Stimulated activated effector memory CD8-positive, alpha-beta T cell treated with anti-CD3 and anti-CD28 coated beads, Interleukin-12 subunit alpha, Interleukin-12 subunit beta, amount 100 ng/mL, for 72 hours (primary cell): ENCODE measurements around the gene LIPG.
"Not testable (repeated sequence)": the region's sequence is repeated elsewhere in the genome, so short reads cannot be mapped to it uniquely, and the experiment has no call there.

ENCODE experiments used
- ATAC-seq: fragments of 150-1000 bp; cut with Tn5 transposase; 2 replicates; pipeline ENCODE4 v1.10.0; 2021
- DNase-seq, 2 donors: peaks; one replicate each; pipeline ENCODE4 v3.0.0; 2021 to 2022; ENCODE audit warnings: low spot score in 2 of 2
- H3K27ac Mint-ChIP-seq: one replicate; pipeline ENCODE4 v1.8.0; 2022; ENCODE audit warnings: mild to moderate bottlenecking, mixed read lengths
- H3K36me3 Mint-ChIP-seq: one replicate; pipeline ENCODE4 v1.8.0; 2022; ENCODE audit warnings: mild to moderate bottlenecking, mixed read lengths
- H3K4me1 Mint-ChIP-seq: one replicate; pipeline ENCODE4 v1.8.0; 2022; ENCODE audit warnings: mixed read lengths
- H3K4me3 Mint-ChIP-seq: one replicate; pipeline ENCODE4 v1.8.0; 2022; ENCODE audit warnings: mild to moderate bottlenecking, mixed read lengths
- H3K9me3 Mint-ChIP-seq: one replicate; pipeline ENCODE4 v1.8.0; 2022; ENCODE audit warnings: mixed read lengths

LIPG gene

GRCh38 chr18:49561289-49562193, at the start of gene LIPG:
Gene LIPG, plus strand, starts transcription at chr18:49562057. Its CDS starts 252 bp downstream, at chr18:49562309.
- no peaks in the 10 kb centered on the region for H3K9me3 Mint-ChIP-seq
- H3K36me3 Mint-ChIP-seq, result no peaks in the 10 kb centered on the region
- peaks cover 36% of the 10 kb centered on the region for H3K4me1 Mint-ChIP-seq
- DNase-seq, result peak; percentile 10 to 59
- H3K27ac Mint-ChIP-seq, result no peak within 1 kb of the TSS
- H3K4me3 Mint-ChIP-seq, result peak within 1 kb of the TSS; percentile 74
- peak; percentile 81 for ATAC-seq

GRCh38 chr18:49512876-49513275, 49.0 kb upstream of the LIPG start:
- not testable (repeated sequence) for H3K36me3 Mint-ChIP-seq, H3K4me3 Mint-ChIP-seq, H3K4me1 Mint-ChIP-seq, ATAC-seq, H3K9me3 Mint-ChIP-seq, H3K27ac Mint-ChIP-seq, DNase-seq

DNA sequence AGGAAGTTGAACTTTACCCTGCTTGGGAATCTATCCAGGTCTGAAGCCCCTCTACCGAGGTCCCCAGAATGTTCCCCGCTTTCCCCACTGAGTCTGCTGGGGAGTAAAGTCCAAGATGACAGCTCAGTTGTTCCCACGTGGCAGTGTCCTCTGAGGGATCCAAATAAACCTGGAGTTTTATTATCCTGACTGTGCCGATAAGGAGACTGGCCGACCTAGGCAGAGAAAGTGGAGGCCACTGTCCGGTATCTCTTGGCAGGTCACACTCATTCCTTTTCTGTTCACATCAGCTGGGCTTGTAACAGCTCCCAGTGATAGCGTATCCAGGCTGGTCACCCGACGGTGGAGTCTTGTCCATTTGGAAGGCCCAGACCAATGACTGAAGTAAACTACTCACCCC, 47.3 kb upstream of the LIPG start:
- no peaks in the 10 kb centered on the region for H3K36me3 Mint-ChIP-seq
- no peaks in the 10 kb centered on the region for H3K9me3 Mint-ChIP-seq

GRCh38 chr18:49515003-49515402, 46.9 kb upstream of the LIPG start:
- H3K4me3 Mint-ChIP-seq, H3K27ac Mint-ChIP-seq, ATAC-seq, H3K36me3 Mint-ChIP-seq, DNase-seq, H3K9me3 Mint-ChIP-seq, H3K4me1 Mint-ChIP-seq: not testable (repeated sequence)

More for the DNA sequence above, 47.3 kb upstream of the LIPG start:
- Mint-ChIP-seq H3K4me1 (no peaks in the 10 kb centered on the region), H3K27ac (no peak overlapping the region), H3K4me3 (no peak overlapping the region)
- no peak for DNase-seq
- no peak for ATAC-seq

- Mint-ChIP-seq H3K4me1 (no peaks in the 10 kb centered on the region), H3K36me3 (no peaks in the 10 kb centered on the region), H3K4me3 (no peak overlapping the region), H3K27ac (no peak overlapping the region), H3K9me3 (no peaks in the 10 kb centered on the region)
- DNase-seq (no peak), ATAC-seq (no peak)
These were observed 46.3 kb upstream of the LIPG start for GRCh38 chr18:49515516-49515915.

DNA sequence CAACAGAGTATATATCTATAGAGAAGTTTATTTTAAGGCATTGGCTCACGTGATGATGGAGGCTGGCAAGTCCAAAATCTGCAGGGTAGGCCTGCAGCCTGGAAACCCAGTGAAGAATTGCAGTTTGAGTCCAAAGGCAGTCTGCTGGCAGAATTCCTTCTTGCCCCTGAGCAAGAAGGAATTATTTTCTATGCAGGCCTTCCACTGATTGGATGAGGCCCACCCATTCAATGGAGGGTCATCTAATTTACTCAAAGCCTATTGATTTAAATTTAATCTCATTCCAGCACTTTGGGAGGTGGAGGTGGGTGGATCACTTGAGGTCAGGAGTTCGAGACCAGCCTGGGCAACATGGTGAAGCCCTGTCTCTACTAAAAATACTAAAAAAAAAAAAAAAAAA, 44.4 kb upstream of the LIPG start:
- no peak overlapping the region for H3K4me3 Mint-ChIP-seq
- ATAC-seq (no peak), DNase-seq (no peak)
- no peak overlapping the region for H3K27ac Mint-ChIP-seq
- H3K36me3 Mint-ChIP-seq, result no peaks in the 10 kb centered on the region
- no peaks in the 10 kb centered on the region for H3K9me3 Mint-ChIP-seq
- no peaks in the 10 kb centered on the region for H3K4me1 Mint-ChIP-seq

- Mint-ChIP-seq H3K36me3 (no peaks in the 10 kb centered on the region), H3K27ac (no peak overlapping the region), H3K9me3 (no peaks in the 10 kb centered on the region), H3K4me3 (no peak overlapping the region), H3K4me1 (no peaks in the 10 kb centered on the region)
- DNase-seq (no peak), ATAC-seq (no peak)
These were observed 42.5 kb upstream of the LIPG start for GRCh38 chr18:49519101-49519971.

GRCh38 chr18:49520661-49521145, 41.2 kb upstream of the LIPG start:
- no peak overlapping the region for H3K4me3 Mint-ChIP-seq
- H3K36me3 Mint-ChIP-seq, result no peaks in the 10 kb centered on the region
- no peaks in the 10 kb centered on the region for H3K9me3 Mint-ChIP-seq
- H3K4me1 Mint-ChIP-seq, result no peaks in the 10 kb centered on the region
- no peak overlapping the region for H3K27ac Mint-ChIP-seq
- ATAC-seq, result no peak
- DNase-seq, result no peak

GRCh38 chr18:49521216-49521835, 40.5 kb upstream of the LIPG start:
- no peak overlapping the region for H3K27ac Mint-ChIP-seq
- no peaks in the 10 kb centered on the region for H3K36me3 Mint-ChIP-seq
- DNase-seq (no peak), ATAC-seq (no peak)
- no peak overlapping the region for H3K4me3 Mint-ChIP-seq
- no peaks in the 10 kb centered on the region for H3K4me1 Mint-ChIP-seq
- no peaks in the 10 kb centered on the region for H3K9me3 Mint-ChIP-seq

- H3K27ac Mint-ChIP-seq, H3K9me3 Mint-ChIP-seq, H3K4me3 Mint-ChIP-seq, ATAC-seq, H3K4me1 Mint-ChIP-seq, DNase-seq, H3K36me3 Mint-ChIP-seq: not testable (repeated sequence)
These were observed 38.2 kb upstream of the LIPG start for GRCh38 chr18:49523580-49524093.

DNA sequence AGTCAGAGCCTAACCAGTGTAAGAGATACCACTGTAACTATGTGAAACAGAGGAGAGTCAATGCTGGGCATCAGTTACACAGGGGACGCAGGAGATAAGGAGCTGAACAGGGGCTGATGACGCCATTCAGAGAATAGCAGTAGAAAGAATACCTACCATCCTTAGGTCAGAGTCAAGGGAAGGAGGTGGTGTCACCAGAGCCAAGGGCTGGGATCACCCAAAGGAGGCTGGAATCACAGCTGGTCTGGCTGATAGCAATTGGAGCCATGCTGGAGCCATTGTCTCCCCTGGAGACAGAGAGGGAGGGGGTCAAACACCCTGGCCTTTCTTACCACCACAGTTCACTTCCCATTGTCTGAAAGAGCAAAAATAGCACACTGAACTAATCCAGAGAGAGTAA, 37.5 kb upstream of the LIPG start:
- DNase-seq (no peak), ATAC-seq (no peak)
- H3K27ac Mint-ChIP-seq, result no peak overlapping the region
- H3K9me3 Mint-ChIP-seq, result no peaks in the 10 kb centered on the region
- H3K36me3 Mint-ChIP-seq, result no peaks in the 10 kb centered on the region
- no peaks in the 10 kb centered on the region for H3K4me1 Mint-ChIP-seq
- H3K4me3 Mint-ChIP-seq, result no peak overlapping the region

DNA sequence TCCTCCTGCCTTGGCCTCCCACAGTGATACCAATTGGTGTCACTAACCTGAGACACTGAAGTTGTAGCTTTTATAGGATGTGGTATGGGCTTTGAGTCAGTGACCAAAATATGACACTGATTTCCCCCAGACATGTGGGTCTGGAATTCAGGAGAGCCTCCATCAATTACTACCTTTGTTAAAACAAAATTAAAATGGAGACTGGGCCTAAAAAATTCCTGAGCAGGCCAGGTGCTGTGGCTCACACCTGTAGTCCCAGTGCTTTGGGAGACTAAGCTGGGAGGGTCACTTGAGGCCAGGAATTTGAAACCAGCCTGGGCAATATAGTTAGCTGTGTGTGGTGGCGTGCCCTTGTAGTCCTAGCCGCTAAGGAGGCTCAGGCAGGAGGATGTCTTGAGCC, 36.9 kb upstream of the LIPG start:
- H3K27ac Mint-ChIP-seq, result no peak overlapping the region

GRCh38 chr18:49525981-49526380, 35.9 kb upstream of the LIPG start:
- ATAC-seq (no peak), DNase-seq (no peak)
- Mint-ChIP-seq H3K9me3 (no peaks in the 10 kb centered on the region), H3K36me3 (no peaks in the 10 kb centered on the region), H3K27ac (no peak overlapping the region), H3K4me1 (no peaks in the 10 kb centered on the region), H3K4me3 (no peak overlapping the region)

More for the DNA sequence above, 36.9 kb upstream of the LIPG start:
- no peak overlapping the region for H3K4me3 Mint-ChIP-seq
- H3K36me3 Mint-ChIP-seq, result no peaks in the 10 kb centered on the region
- no peaks in the 10 kb centered on the region for H3K4me1 Mint-ChIP-seq
- no peaks in the 10 kb centered on the region for H3K9me3 Mint-ChIP-seq
- ATAC-seq (no peak), DNase-seq (no peak)

- no peaks in the 10 kb centered on the region for H3K4me1 Mint-ChIP-seq
- H3K27ac Mint-ChIP-seq, result no peak overlapping the region
- no peaks in the 10 kb centered on the region for H3K36me3 Mint-ChIP-seq
- no peaks in the 10 kb centered on the region for H3K9me3 Mint-ChIP-seq
- DNase-seq (no peak), ATAC-seq (no peak)
- H3K4me3 Mint-ChIP-seq, result no peak overlapping the region
These were observed 34.1 kb upstream of the LIPG start for GRCh38 chr18:49527631-49528327.
